Measurements from ENCODE around the gene TSC22D3.
"Not testable (repeated sequence)": the region's sequence is repeated elsewhere in the genome, so short reads cannot be mapped to it uniquely, and the experiment has no call there.

TSC22D3 gene

GRCh38 chrX:107775734-107776511 is at the start of gene TSC22D3:
TSS of gene TSC22D3 (minus strand) at chrX:107775787. CDS start at chrX:107775419, 368 bp downstream.
- peak; percentile 66 for DNase-seq (ENCODE audit: low spot score)

DNA sequence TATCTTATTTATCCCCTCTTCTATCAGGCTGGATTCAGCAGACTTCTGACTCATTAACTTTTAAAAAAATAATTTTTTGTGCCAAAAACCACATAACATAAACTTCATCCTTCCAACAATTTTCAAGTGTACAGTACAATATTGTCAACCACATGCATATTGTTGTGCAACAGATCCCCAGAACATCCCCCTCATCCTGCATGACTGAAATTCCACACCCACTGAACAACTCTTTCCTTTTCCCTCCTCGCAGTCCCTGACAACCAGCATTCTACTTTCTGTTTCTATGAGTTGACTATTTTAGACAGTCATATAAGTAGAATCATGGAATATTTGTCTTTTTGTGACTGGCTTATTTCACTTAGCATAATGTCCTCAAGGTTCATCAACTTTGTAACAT is 47.9 kb upstream of the TSC22D3 start:
- DNase-seq (ENCODE audit: low spot score): peak; percentile 50

DNA sequence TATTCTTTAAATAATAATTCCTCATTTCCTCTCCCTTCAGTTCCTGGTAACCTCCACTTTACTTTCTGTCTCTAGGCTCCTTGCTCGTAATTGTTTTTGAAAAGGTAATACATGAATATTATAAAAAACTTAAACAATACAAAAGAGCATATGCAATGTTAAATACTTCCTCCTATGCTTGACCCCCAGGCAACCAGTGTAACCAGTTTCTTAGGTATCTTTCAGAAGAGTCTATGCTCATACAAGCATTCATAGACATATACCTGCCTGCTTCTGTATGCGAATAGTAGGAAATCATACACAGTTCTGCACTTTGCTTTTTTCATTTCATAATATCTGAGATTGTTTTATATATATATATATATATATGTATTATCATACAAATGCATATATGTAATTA is 47.5 kb upstream of the TSC22D3 start:
- DNase-seq (ENCODE audit: low spot score): no peak

- no peak for DNase-seq (ENCODE audit: low spot score)
Observed at GRCh38 chrX:107818900-107819521, 43.4 kb upstream of the TSC22D3 start.

DNA sequence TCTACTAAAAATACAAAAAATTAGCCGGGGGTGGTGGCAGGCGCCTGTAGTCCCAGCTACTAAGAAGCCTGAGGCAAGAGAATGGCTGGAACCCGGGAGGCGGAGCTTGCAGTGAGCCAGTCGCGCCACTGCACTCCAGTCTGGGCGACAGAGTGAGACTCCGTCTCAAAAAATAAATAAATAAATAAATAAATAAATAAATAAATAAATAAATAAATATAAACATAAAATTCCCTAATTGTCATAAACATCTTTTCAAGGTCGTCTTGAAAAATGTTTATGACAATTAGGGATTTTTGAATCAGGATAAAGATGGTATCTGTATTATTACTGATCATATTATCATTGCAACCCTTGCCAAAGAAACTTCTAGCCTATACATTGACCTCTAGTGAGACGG is 34.5 kb upstream of the TSC22D3 start:
- DNase-seq (ENCODE audit: low spot score): not testable (repeated sequence)

GRCh38 chrX:107805179-107805578 is 29.6 kb upstream of the TSC22D3 start:
- DNase-seq (ENCODE audit: low spot score): no peak

DNA sequence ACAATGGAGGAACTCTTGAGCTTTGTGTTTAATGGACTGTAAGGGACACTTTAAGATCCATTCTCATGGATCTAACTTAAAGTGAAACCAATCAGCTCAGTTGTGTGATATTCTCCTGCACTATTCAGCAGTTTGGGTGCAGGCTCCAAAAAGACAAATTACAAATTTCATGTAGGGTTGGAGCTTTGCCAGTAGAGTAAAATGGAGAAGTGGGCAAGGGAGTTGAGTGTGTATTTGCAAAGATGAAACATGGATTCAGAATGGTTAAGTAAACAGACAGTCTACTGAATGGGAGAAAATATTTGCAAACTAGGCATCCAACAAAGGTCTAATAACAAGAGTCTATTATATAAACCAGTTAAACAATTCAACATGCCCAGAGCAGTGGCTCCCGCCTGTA is 28.8 kb upstream of the TSC22D3 start:
- DNase-seq (ENCODE audit: low spot score): no peak

DNA sequence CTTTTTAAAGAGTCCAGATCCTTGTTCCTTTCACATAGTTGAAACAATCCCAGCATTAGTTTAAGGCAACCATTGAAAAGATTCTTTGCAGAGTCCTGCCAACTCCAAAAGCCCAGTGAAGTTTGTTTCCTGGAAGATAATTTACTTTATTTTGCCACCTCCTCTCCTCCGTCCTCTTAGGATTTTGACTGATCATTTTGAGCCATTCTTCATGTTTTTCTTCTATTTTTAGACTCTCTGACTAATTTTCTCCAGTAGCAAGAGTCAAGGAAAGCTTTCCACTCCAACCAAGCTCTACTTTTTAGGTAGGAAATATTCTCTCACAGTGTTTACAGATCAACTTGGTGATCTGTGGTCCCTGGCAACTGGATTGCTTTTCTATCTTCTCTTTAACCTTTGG is 12.2 kb upstream of the TSC22D3 start:
- DNase-seq (ENCODE audit: low spot score): no peak

DNA sequence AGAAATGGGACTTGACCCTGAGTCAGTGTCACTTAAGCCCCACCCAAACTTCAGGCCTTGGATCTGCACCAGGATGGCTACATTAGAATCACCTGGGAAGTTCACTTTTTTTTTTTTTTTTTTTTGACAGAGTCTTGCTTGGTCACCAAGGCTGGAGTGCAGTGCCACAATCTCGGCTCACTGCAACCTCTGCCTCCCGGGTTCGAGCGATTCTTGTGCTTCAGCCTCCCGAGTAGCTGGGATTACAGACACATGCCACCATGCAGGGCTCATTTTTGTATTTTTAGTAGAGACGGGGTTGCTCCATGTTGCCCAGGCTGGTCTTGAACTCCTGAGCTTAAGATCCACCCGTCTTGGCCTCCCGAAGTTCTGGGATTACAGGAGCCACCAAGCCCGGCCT is 4.9 kb upstream of the TSC22D3 start:
- DNase-seq (ENCODE audit: low spot score): no peak

GRCh38 chrX:107777536-107777832 is 1.9 kb upstream of the TSC22D3 start, which contains the start of gene NCBP2L:
TSS of gene NCBP2L (plus strand) at chrX:107777733. CDS start at chrX:107794221, 16,488 bp downstream.
- DNase-seq (ENCODE audit: low spot score): no peak

GRCh38 chrX:107776649-107777535 is 1.3 kb upstream of the TSC22D3 start:
- DNase-seq (ENCODE audit: low spot score): peak; percentile 79

DNA sequence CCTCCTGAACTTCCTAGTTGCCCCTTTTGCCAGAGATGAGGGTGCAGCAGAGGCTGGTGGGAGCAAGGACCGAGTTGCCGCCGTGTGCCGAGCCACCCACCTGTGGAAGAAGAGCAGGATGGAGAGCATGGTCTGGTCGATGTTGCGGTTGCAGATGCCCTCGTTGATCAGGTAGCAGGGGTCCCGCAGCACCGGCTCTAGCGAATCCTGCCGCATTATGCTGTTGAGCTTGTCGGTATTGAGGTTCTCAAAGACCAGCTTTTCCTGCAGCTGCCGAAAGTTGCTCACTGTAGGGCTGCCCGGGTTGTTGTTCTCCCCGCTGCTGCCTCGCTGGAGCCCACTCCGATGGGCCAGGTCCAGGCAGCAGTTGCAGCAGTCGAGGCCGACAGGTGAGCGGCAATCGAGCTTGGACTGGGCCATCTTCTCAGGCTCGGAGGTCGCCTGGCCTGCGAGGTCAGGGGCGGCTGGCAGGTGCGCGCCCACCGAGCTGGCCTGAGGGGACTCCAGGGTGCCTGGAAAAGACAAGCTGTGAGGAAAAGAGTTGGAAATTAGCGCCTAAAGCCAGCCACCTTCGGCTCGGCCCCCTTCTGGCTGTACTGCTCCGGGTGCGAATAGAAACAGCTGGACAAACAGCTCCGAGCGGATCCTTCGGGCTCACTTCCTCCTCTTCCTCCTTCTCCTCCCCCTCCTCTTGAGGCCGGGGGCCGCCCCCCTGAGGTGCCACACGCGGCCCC is 420 bp downstream of the TSC22D3 start:
- DNase-seq (ENCODE audit: low spot score): no peak

DNA sequence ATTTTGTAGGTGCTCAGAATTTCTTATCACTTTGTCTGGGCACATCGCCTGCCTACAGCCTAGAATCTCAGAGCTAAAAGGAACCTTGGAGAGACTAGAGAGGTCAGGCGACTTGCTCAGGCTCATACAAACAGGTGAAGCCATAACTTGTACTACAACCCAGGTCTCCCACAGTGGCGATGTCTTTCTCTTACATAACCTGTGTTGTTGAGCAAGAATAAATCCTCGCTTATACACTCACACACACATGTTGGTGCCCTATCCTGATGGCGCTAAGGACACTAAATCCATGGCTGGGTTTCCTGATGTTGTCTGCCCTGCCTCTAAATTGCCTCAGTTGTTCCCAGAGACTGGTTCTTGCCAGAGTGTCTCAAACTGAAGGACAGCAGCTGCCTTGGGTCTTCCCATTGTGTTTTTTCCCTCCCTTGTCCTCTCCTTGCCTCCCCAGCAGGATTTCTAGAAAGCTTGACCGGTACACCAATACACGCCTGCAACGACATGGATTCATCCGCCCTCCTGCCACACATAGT is 1.6 kb downstream of the TSC22D3 start:
- DNase-seq (ENCODE audit: low spot score): no peak

DNA sequence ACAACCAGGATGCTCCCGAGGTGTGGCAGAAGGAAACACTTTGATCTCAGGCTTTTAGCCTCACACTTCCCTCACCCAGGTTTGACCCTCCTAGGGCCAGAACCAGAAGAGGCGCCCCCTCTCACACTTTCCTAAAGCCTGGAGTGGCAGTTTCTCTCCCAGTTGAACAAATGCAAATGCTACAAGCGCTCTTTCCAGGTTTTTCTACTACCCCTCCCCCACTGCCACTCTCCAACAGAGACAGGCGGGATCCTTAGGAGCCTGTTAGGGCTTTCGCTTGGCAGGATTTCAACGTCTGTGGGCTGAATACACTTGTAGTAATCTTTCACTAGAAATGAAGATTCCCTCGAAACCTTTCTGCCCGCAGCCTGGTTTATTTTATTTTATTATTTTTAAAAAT is 2.4 kb downstream of the TSC22D3 start:
- DNase-seq (ENCODE audit: low spot score): no peak

GRCh38 chrX:107769581-107770317 is 5.8 kb downstream of the TSC22D3 start:
- DNase-seq (ENCODE audit: low spot score): no peak

GRCh38 chrX:107768051-107768450 is 7.5 kb downstream of the TSC22D3 start:
- no peak for DNase-seq (ENCODE audit: low spot score)

DNA sequence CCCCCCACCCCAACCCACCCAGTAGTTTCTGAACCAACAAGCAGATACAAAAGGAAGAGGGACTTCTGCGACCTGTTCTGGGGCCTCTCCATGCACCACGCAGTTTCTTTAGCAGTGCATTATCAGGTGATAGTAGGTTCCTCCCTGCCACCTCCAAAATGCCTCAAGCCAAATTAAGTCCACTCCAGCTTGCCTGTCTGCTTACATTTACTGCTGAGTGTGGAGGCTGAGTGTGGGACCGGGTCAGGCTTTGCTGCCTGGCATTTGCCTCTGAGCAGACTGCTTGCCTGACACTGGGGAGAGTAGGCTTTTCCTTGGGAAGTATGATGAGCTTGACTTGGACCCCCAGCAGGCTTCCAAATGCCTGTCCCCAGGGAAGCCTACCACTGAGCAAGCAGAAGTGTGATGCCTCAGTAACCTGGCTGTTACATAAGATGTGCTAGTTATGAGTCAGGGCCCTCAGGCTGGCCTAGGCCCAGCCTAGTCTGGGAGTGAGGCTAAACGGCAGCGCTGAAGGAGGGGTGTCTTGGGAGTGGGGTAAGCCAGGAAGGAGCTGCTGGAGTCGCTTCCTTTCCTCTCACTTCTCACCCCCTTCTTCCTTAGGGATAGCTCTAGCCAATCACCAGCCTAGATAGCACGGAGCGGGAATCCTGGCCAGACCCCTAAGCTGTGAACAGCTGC is 9.0 kb downstream of the TSC22D3 start:
- no peak for DNase-seq (ENCODE audit: low spot score)

DNA sequence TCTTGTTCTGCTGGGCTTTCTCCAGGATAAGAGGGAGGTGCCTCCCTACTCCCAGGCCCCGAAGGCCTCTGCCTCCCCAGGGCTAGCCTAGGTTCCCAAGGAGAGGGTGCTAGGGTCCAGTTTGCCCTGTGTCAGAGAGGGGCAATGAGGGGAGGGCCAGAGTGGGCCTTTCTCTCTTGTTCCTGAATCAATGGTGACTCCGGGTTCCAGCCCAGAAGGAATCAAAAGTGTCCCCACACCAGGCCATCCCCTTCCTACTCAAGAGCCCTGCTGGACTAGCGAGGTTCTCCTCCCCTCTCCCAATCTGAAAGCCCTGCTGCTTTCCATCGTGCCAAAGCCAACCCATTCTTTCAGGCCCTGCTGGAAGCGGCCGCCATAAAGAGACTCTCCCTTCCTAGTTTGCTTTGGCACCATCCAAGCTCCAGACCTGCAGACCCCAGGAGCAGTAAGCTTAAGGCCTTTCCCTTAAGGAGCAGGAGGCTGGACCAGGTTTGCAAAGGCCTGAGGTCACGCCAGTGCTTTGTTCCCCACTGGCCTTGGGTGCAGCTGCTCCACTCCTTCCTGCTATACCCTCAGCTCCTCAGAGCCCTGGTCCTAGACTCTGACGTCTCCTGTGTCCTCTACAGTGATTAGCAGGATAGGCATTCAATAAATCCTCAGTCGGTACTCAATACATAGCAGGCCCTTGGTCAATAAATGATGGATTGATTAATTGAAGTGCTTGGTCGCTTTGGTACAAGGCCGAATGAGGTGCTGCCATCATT is 10.6 kb downstream of the TSC22D3 start:
- no peak for DNase-seq (ENCODE audit: low spot score)

DNA sequence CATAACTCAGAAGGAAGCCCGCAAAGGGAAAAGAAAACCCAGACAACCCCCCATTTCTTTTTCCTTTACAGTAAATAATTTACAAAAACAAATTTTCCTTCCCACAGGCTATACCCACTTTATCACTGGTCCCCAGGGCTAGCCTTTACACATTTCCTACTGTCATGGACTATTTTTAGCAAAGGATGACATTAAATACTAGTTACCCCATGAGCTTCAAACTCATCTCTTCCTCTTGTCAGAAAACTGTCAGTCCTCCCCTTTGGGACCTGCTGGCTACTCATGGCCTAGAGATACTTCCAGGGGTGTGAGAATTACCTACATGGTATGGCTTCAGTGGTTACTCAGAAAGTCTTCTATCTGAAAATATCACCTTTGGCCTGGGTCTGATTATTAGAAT is 11.9 kb downstream of the TSC22D3 start:
- no peak for DNase-seq (ENCODE audit: low spot score)
